HCEC 1CT (cell line): ENCODE measurements around the gene LOXL4.
A peak's percentile ranks its signal among the peaks of the same experiment; 100 is the strongest.

ENCODE experiments used
- DNase-seq: peaks from one replicate; pipeline ENCODE4 v3.0.0-alpha.2; 2017

The LOXL4 gene

GRCh38 chr10:98263088-98263487, 4.9 kb downstream of the LOXL4 start:
- DNase-seq: no peak

GRCh38 chr10:98262571-98262970, 5.4 kb downstream of the LOXL4 start:
- DNase-seq: peak; percentile 40

- no peak for DNase-seq
Observed at GRCh38 chr10:98261436-98262277, 6.3 kb downstream of the LOXL4 start.

GRCh38 chr10:98260752-98261151, 7.2 kb downstream of the LOXL4 start:
- DNase-seq: no peak

GRCh38 chr10:98260350-98260749, 7.6 kb downstream of the LOXL4 start:
- no peak for DNase-seq

- peak; percentile 14 for DNase-seq
Observed at GRCh38 chr10:98259606-98260315, 8.2 kb downstream of the LOXL4 start.

- no peak for DNase-seq
Observed at GRCh38 chr10:98258683-98259454, 9.1 kb downstream of the LOXL4 start.

- no peak for DNase-seq
Observed at GRCh38 chr10:98257961-98258360, 10.0 kb downstream of the LOXL4 start.

- no peak for DNase-seq
Observed at GRCh38 chr10:98257198-98257597, 10.8 kb downstream of the LOXL4 start.

- DNase-seq: no peak
Observed at GRCh38 chr10:98256692-98257091, 11.3 kb downstream of the LOXL4 start.

GRCh38 chr10:98255146-98255877, 12.7 kb downstream of the LOXL4 start:
- no peak for DNase-seq

- DNase-seq: no peak
Observed at GRCh38 chr10:98254234-98254974, 13.6 kb downstream of the LOXL4 start.

- no peak for DNase-seq
Observed at GRCh38 chr10:98253499-98253898, 14.5 kb downstream of the LOXL4 start.

- no peak for DNase-seq
Observed at GRCh38 chr10:98252464-98252863, 15.5 kb downstream of the LOXL4 start.

- no peak for DNase-seq
Observed at GRCh38 chr10:98251399-98251798, 16.6 kb downstream of the LOXL4 start.

- DNase-seq: no peak
Observed at GRCh38 chr10:98249134-98249533, 18.9 kb downstream of the LOXL4 start.

- no peak for DNase-seq
Observed at GRCh38 chr10:98248018-98248417, 20.0 kb downstream of the LOXL4 start.

GRCh38 chr10:98246911-98247805, 20.8 kb downstream of the LOXL4 start:
- DNase-seq: peak; percentile 7

- no peak for DNase-seq
Observed at GRCh38 chr10:98244586-98244985, 23.4 kb downstream of the LOXL4 start.

- no peak for DNase-seq
Observed at GRCh38 chr10:98244141-98244540, 23.9 kb downstream of the LOXL4 start.

GRCh38 chr10:98242823-98243222, 25.2 kb downstream of the LOXL4 start:
- DNase-seq: peak; percentile 47
